Small intestine (tissue), 7 donors: ENCODE data around the gene PCNT. TPM values are rescaled to one million over a fixed set of nuclear protein-coding genes. Genes with fewer than 3 reads are reported as not detected.

ENCODE experiments used
- DNase-seq, 2 donors: peaks; one replicate each; pipeline versions ENCODE4 v3.0.0 to v3.0.0-alpha.2; 2013
- FAIRE-seq: peaks from 2 replicates; lab custom pipeline; 2012; peaks lifted over from hg19 to GRCh38; lab: Jason Lieb, UNC
- H3K27ac ChIP-seq, 3 donors: one replicate each; pipeline ENCODE4 v1.5.1; 2013; ENCODE audit warnings: low read length in 2 of 3, mild to moderate bottlenecking in 2 of 3, control low read depth in 1 of 3, inconsistent platforms in 1 of 3, low read depth in 1 of 3, moderate library complexity in 1 of 3
- H3K27me3 ChIP-seq, 3 donors: one replicate each; pipeline ENCODE4 v1.6.1; 2013; ENCODE audit warnings: low read length in 3 of 3, inconsistent platforms in 1 of 3; ENCODE audit not compliant: control insufficient read depth in 3 of 3, insufficient read depth in 3 of 3
- H3K36me3 ChIP-seq, 3 donors: one replicate each; pipeline ENCODE4 v1.6.1; 2013; ENCODE audit warnings: low read length in 3 of 3, inconsistent platforms in 1 of 3, low read depth in 1 of 3, mild to moderate bottlenecking in 1 of 3, moderate library complexity in 1 of 3; ENCODE audit not compliant: control insufficient read depth in 3 of 3, insufficient read depth in 2 of 3
- H3K4me1 ChIP-seq, 3 donors: one replicate each; pipeline ENCODE4 v1.6.1; 2013; ENCODE audit warnings: low read length in 2 of 3, inconsistent platforms in 1 of 3, low read depth in 1 of 3, mild to moderate bottlenecking in 1 of 3, moderate library complexity in 1 of 3; ENCODE audit not compliant: control insufficient read depth in 3 of 3, insufficient read depth in 2 of 3
- H3K4me3 ChIP-seq, 3 donors: one replicate each; pipeline ENCODE4 v1.5.1; 2013; ENCODE audit warnings: low read length in 3 of 3, control low read depth in 1 of 3, inconsistent platforms in 1 of 3, low read depth in 1 of 3, mild to moderate bottlenecking in 1 of 3, moderate library complexity in 1 of 3
- H3K9me3 ChIP-seq, 2 donors: one replicate each; pipeline ENCODE4 v1.6.1; 2013; ENCODE audit warnings: low read depth in 1 of 2, low read length in 1 of 2; ENCODE audit not compliant: control insufficient read depth in 2 of 2, insufficient read depth in 1 of 2
- WGBS, 3 donors: extraction: QIAGEN DNeasy Blood & Tissue Kit; methylation state at CpG; one replicate each; pipeline ENCODE4 v1.1.7; 2013; 5-methylcytosine and 5-hydroxymethylcytosine counted together
- polyA plus RNA-seq, 4 donors: library from polyadenylated mRNA; stranded (reverse) in 3 of 4; unstranded in 1 of 4; fragments of 200-250 nt in 3 of 4; fragments of 120-200 nt in 1 of 4; gene quantifications; one replicate each; pipeline versions ENCODE4 v1.2.1 to v1.2.3, GENCODE V29; 2013
- donor health status: healthy with polysubstance abuse.
- donor health status: control.
- donor health status: control.
- donor health status: Bipolar disorder and iron deficiency.
- donor health status: healthy.

Gene PCNT
- polyA plus RNA-seq, 4 donors, result 9.2 to 15.4 (median 12.9) TPM

GRCh38 chr21:46379691-46380090 is 55.7 kb downstream of the PCNT start:
- Histone ChIP-seq H3K4me3 (no peak overlapping the region), H3K36me3 (peaks cover 0 to 37% (median 2%) of the 10 kb centered on the region in 3 donors), H3K9me3 (peaks cover 0 to 10% of the 10 kb centered on the region in 2 donors), H3K27me3 (no peaks in the 10 kb centered on the region), H3K27ac (no peak overlapping the region), H3K4me1 (no peaks in the 10 kb centered on the region)
- DNase-seq, result no peak
- FAIRE-seq, result no peak
- 93 to 97% (median 96%) methylated on average over 9 of the region's 9 CpGs for WGBS, 3 donors

- DNase-seq (no peak), FAIRE-seq (no peak)
- no peak overlapping the region for H3K4me3 ChIP-seq
- peaks cover 0 to 10% of the 10 kb centered on the region in 2 donors for H3K9me3 ChIP-seq
- no peak overlapping the region for H3K27ac ChIP-seq
- peaks cover 4 to 37% (median 4%) of the 10 kb centered on the region in 3 donors for H3K36me3 ChIP-seq
- no peaks in the 10 kb centered on the region for H3K4me1 ChIP-seq
- H3K27me3 ChIP-seq, result no peaks in the 10 kb centered on the region
- WGBS, 3 donors, result 86 to 93% (median 89%) methylated on average over 5 of the region's 5 CpGs
Observed at GRCh38 chr21:46381541-46381940, 57.6 kb downstream of the PCNT start.

- FAIRE-seq (no peak), DNase-seq (no peak)
- Histone ChIP-seq H3K36me3 (peaks cover 7 to 52% (median 8%) of the 10 kb centered on the region in 3 donors), H3K4me1 (no peaks in the 10 kb centered on the region), H3K9me3 (peaks cover 0 to 4% of the 10 kb centered on the region in 2 donors), H3K27ac (no peak overlapping the region), H3K27me3 (no peaks in the 10 kb centered on the region), H3K4me3 (no peak overlapping the region)
- WGBS, 3 donors, result 98 to 99% (median 98%) methylated on average over 24 of the region's 24 CpGs
Observed at GRCh38 chr21:46384556-46384955, 60.6 kb downstream of the PCNT start.

- DNase-seq (no peak), FAIRE-seq (no peak)
- 87 to 94% (median 92%) methylated on average over 42 to 45 of the region's 45 CpGs for WGBS, 3 donors
- Histone ChIP-seq H3K9me3 (no peaks in the 10 kb centered on the region), H3K27me3 (no peaks in the 10 kb centered on the region), H3K27ac (no peak overlapping the region), H3K4me1 (no peaks in the 10 kb centered on the region), H3K36me3 (peaks cover 11 to 62% (median 11%) of the 10 kb centered on the region in 3 donors), H3K4me3 (no peak overlapping the region)
Observed at GRCh38 chr21:46385846-46386733, 62.1 kb downstream of the PCNT start.

GRCh38 chr21:46386734-46387088 is 62.8 kb downstream of the PCNT start:
- no peak for FAIRE-seq
- 96% methylated on average over 13 of the region's 13 CpGs for WGBS, 3 donors

GRCh38 chr21:46388206-46388880 is 64.4 kb downstream of the PCNT start:
- DNase-seq (no peak), FAIRE-seq (no peak)
- no peaks in the 10 kb centered on the region for H3K27me3 ChIP-seq
- 94 to 97% (median 95%) methylated on average over 32 to 33 of the region's 33 CpGs for WGBS, 3 donors
- no peak overlapping the region for H3K27ac ChIP-seq
- H3K36me3 ChIP-seq, result peaks cover 13 to 67% (median 15%) of the 10 kb centered on the region in 3 donors
- H3K4me3 ChIP-seq, result no peak overlapping the region
- H3K9me3 ChIP-seq, result no peaks in the 10 kb centered on the region
- peaks cover 0 to 1% (median 0%) of the 10 kb centered on the region in 3 donors for H3K4me1 ChIP-seq

More at GRCh38 chr21:46386734-46387088, 62.8 kb downstream of the PCNT start:
- Histone ChIP-seq H3K4me3 (no peak overlapping the region), H3K36me3 (peaks cover 11 to 67% (median 15%) of the 10 kb centered on the region in 3 donors), H3K27me3 (no peaks in the 10 kb centered on the region), H3K27ac (no peak overlapping the region), H3K4me1 (no peaks in the 10 kb centered on the region), H3K9me3 (no peaks in the 10 kb centered on the region)
- DNase-seq, result no peak

- 94 to 96% (median 95%) methylated on average over 23 of the region's 23 CpGs for WGBS, 3 donors
- DNase-seq (no peak), FAIRE-seq (no peak)
- Histone ChIP-seq H3K36me3 (peaks cover 13 to 72% (median 17%) of the 10 kb centered on the region in 3 donors), H3K27me3 (no peaks in the 10 kb centered on the region), H3K27ac (no peak overlapping the region), H3K9me3 (no peaks in the 10 kb centered on the region), H3K4me1 (peaks cover 0 to 7% (median 0%) of the 10 kb centered on the region in 3 donors), H3K4me3 (no peak overlapping the region)
Observed at GRCh38 chr21:46388896-46389295, 64.9 kb downstream of the PCNT start.
